GM12801 (cell line): ENCODE results near the gene SLC30A1.

ENCODE experiments used
- CTCF ChIP-seq: IDR thresholded peaks from one replicate; pipeline ENCODE4 v1.5.1; 2011; ENCODE audit warnings: control low read depth; ENCODE audit not compliant: insufficient read length; ENCODE audit errors: extremely low read depth

Gene SLC30A1

GRCh38 chr1:211578640-211579439 is at the start of gene SLC30A1:
TSS of gene SLC30A1 (minus strand) at chr1:211579161. CDS start at chr1:211578612, 549 bp downstream.
- no peak for TF ChIP-seq CTCF

GRCh38 chr1:211628417-211628816 is 49.5 kb upstream of the SLC30A1 start:
- TF ChIP-seq CTCF = no peak

GRCh38 chr1:211627259-211627658 is 48.3 kb upstream of the SLC30A1 start:
- no peak for TF ChIP-seq CTCF

- TF ChIP-seq CTCF = no peak
Measured at GRCh38 chr1:211625040-211625439, 46.1 kb upstream of the SLC30A1 start.

GRCh38 chr1:211623515-211623914 is 44.6 kb upstream of the SLC30A1 start:
- TF ChIP-seq CTCF = no peak

- TF ChIP-seq CTCF = no peak
Measured at GRCh38 chr1:211621447-211622198, 42.7 kb upstream of the SLC30A1 start.

- TF ChIP-seq CTCF = no peak
Measured at GRCh38 chr1:211620097-211620496, 41.1 kb upstream of the SLC30A1 start.
